H1 (cell line): ENCODE results near the gene MAPK4. TPM values are rescaled to one million over a fixed set of nuclear protein-coding genes. Genes with fewer than 3 reads are reported as not detected.

Experiments
- RFX5 ChIP-seq: IDR thresholded peaks from 2 replicates; pipeline ENCODE4 v1.6.1; 2011; ENCODE audit warnings: low read depth, low read length, improper control_type of control experiment, borderline replicate concordance
- TAF7 ChIP-seq: optimal IDR thresholded peaks from 2 replicates; pipeline ENCODE3; 2011; ENCODE audit warnings: low read depth, mild to moderate bottlenecking, inconsistent platforms, low read length, moderate library complexity, borderline replicate concordance
- polyA plus RNA-seq, 7 experiments: library from polyadenylated mRNA; depleted of rRNA in 3 of 7; stranded (reverse) in 5 of 7; unstranded in 2 of 7; fragments of >200 nt in 5 of 7; fragments of 200-250 nt in 2 of 7; gene quantifications; 1 replicate in 5 of 7; 2 replicates in 1 of 7; 4 replicates in 1 of 7; pipeline versions ENCODE4 v1.2.1 to v1.2.3, GENCODE V29; 2011 to 2013; ENCODE audit warnings: missing spikeins in 2 of 7, mixed read lengths in 2 of 7
- total RNA-seq: library from RNA; stranded (reverse); fragmentation: NEBNext Ultra II Directional; extraction: Animal tissue kit (Norgen Biotek cat#: 25700); gene quantifications from 2 replicates; pipeline ENCODE4 v1.2.1, GENCODE V29; 2021

The MAPK4 gene
- total and polyA plus RNA-seq, 2 of the 8 experiments (the other 6 are each of a cell fraction or from before 2014, with no cell fraction given): 3.2 to 3.7 TPM

DNA sequence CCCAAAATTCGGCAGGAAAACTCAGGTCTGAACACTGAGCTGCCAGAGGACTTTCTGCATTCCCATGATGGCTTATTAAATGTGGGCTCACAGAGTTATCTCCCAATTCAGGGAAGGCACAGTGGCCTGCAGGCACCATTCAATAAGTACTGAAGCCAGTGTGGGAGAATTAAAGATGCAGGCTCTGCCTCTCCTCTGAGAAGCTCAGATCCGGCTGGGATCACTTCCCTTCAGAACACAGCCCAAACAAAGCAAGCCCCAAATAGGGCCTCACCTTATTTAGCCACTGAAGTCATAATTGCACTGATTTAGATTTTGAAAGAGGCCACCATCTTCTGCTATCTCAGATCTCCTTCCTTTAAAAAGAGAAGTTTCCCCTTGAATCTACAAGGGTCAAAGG, 94.3 kb downstream of the MAPK4 start (continued):
- TF ChIP-seq TAF7 (no peak), RFX5 (no peak)
